H9 (cell line): ENCODE measurements around the gene TTC9. TPM values are rescaled to one million over a fixed set of nuclear protein-coding genes. Genes with fewer than 3 reads are reported as not detected.

Experiments used
- DNase-seq: peaks from one replicate; pipeline ENCODE4 v3.0.0-alpha.2; 2017
- H2AFZ ChIP-seq: one replicate; pipeline ENCODE4 v1.6.1; 2013; ENCODE audit warnings: mild to moderate bottlenecking, low read length, control low read depth, moderate library complexity
- H2AK5ac ChIP-seq: 2 replicates; pipeline ENCODE4 v1.6.1; 2013; ENCODE audit warnings: low read length, control low read depth, mixed read lengths; ENCODE audit not compliant: insufficient read length
- H2BK120ac ChIP-seq: one replicate; pipeline ENCODE4 v1.6.1; 2013; ENCODE audit warnings: low read depth, mild to moderate bottlenecking, low read length, control low read depth, inconsistent platforms; ENCODE audit not compliant: poor library complexity, severe bottlenecking
- H2BK12ac ChIP-seq: 2 replicates; pipeline ENCODE4 v1.6.1; 2013; ENCODE audit warnings: low read length, control low read depth, mixed read lengths, low read depth; ENCODE audit not compliant: insufficient read length
- H2BK15ac ChIP-seq: 2 replicates; pipeline ENCODE4 v1.6.1; 2013; ENCODE audit warnings: low read depth, low read length, control low read depth
- H2BK20ac ChIP-seq: one replicate; pipeline ENCODE4 v1.6.1; 2013; ENCODE audit warnings: low read depth, mild to moderate bottlenecking, low read length, control low read depth, inconsistent platforms; ENCODE audit not compliant: poor library complexity, severe bottlenecking
- H2BK5ac ChIP-seq: 2 replicates; pipeline ENCODE4 v1.6.1; 2013; ENCODE audit warnings: low read length, control low read depth, mixed read lengths; ENCODE audit not compliant: insufficient read length
- H3K14ac ChIP-seq: 2 replicates; pipeline ENCODE4 v1.6.1; 2013; ENCODE audit warnings: low read length, control low read depth; ENCODE audit not compliant: insufficient read depth
- H3K18ac ChIP-seq: 2 replicates; pipeline ENCODE4 v1.6.1; 2013; ENCODE audit warnings: low read depth, mild to moderate bottlenecking, mixed read lengths, low read length, control low read depth; ENCODE audit not compliant: insufficient read length
- H3K23ac ChIP-seq: 2 replicates; pipeline ENCODE4 v1.6.1; 2013; ENCODE audit warnings: low read length, control low read depth, mixed read lengths, low read depth; ENCODE audit not compliant: insufficient read length
- H3K23me2 ChIP-seq: 2 replicates; pipeline ENCODE4 v1.6.1; 2013; ENCODE audit warnings: low read depth, mild to moderate bottlenecking, mixed read lengths, low read length, control low read depth; ENCODE audit not compliant: insufficient read length, poor library complexity, severe bottlenecking
- H3K27ac ChIP-seq: 2 replicates; pipeline ENCODE4 v1.5.1; 2013; ENCODE audit warnings: low read length, control low read depth, mixed read lengths, low read depth; ENCODE audit not compliant: insufficient read length
- H3K27me3 ChIP-seq: 2 replicates; pipeline ENCODE4 v1.6.1; 2013; ENCODE audit warnings: low read length, control low read depth, inconsistent platforms; ENCODE audit not compliant: insufficient read depth
- H3K4ac ChIP-seq: 2 replicates; pipeline ENCODE4 v1.6.1; 2013; ENCODE audit warnings: low read depth, mild to moderate bottlenecking, control low read depth, inconsistent platforms, low read length, moderate library complexity
- H3K4me1 ChIP-seq: 2 replicates; pipeline ENCODE4 v1.6.1; 2013; ENCODE audit warnings: low read length, control low read depth, inconsistent platforms; ENCODE audit not compliant: insufficient read depth
- H3K4me2 ChIP-seq: 2 replicates; pipeline ENCODE4 v1.6.1; 2013; ENCODE audit warnings: low read length, control low read depth, mixed read lengths; ENCODE audit not compliant: insufficient read length, insufficient read depth
- H3K56ac ChIP-seq: 2 replicates; pipeline ENCODE4 v1.6.1; 2013; ENCODE audit warnings: low read depth, mild to moderate bottlenecking, mixed read lengths, low read length, control low read depth; ENCODE audit not compliant: insufficient read length
- H3K79me1 ChIP-seq: 2 replicates; pipeline ENCODE4 v1.6.1; 2013; ENCODE audit warnings: low read depth, mild to moderate bottlenecking, moderate library complexity, low read length, control low read depth, inconsistent platforms; ENCODE audit not compliant: insufficient read depth, poor library complexity, severe bottlenecking
- H3K79me2 ChIP-seq: 2 replicates; pipeline ENCODE4 v1.6.1; 2013; ENCODE audit warnings: low read length, control low read depth, inconsistent platforms; ENCODE audit not compliant: insufficient read depth
- H3K9ac ChIP-seq: 2 replicates; pipeline ENCODE4 v1.6.1; 2013; ENCODE audit warnings: low read length, control low read depth, mixed read lengths; ENCODE audit not compliant: insufficient read length; ENCODE audit errors: extremely low read depth
- H3K9me3 ChIP-seq: one replicate; pipeline ENCODE4 v1.6.1; 2013; ENCODE audit warnings: low read depth, low read length, inconsistent platforms; ENCODE audit not compliant: control insufficient read depth
- H3T11ph ChIP-seq: one replicate; pipeline ENCODE4 v1.6.1; 2013; ENCODE audit warnings: mild to moderate bottlenecking, low read length, control low read depth, inconsistent platforms
- H4K20me1 ChIP-seq: one replicate; pipeline ENCODE4 v1.6.1; 2013; ENCODE audit not compliant: control insufficient read depth, insufficient read length, insufficient read depth
- H4K5ac ChIP-seq: 2 replicates; pipeline ENCODE4 v1.6.1; 2013; ENCODE audit warnings: low read depth, mild to moderate bottlenecking, mixed read lengths, low read length, control low read depth; ENCODE audit not compliant: insufficient read length
- H4K8ac ChIP-seq: replicated peaks from 2 replicates; pipeline ENCODE4 v1.6.1; 2013; ENCODE audit warnings: low read length, control low read depth, mixed read lengths, low read depth; ENCODE audit not compliant: insufficient read length
- H4K91ac ChIP-seq: 2 replicates; pipeline ENCODE4 v1.6.1; 2013; ENCODE audit warnings: low read depth, mild to moderate bottlenecking, moderate library complexity, mixed read lengths, low read length, control low read depth; ENCODE audit not compliant: insufficient read length
- H3K27ac Mint-ChIP-seq, 3 experiments: 2 replicates in 2 of 3; 3 replicates in 1 of 3; pipeline ENCODE4 v1.8.0; 2020 to 2021; ENCODE audit warnings: mixed read lengths in 3 of 3, mild to moderate bottlenecking in 1 of 3, moderate library complexity in 1 of 3
- H3K27me3 Mint-ChIP-seq: 2 replicates; pipeline ENCODE4 v1.8.0; 2021; ENCODE audit warnings: low read depth, mild to moderate bottlenecking, moderate library complexity, mixed read lengths
- H3K36me3 Mint-ChIP-seq, 3 experiments: 2 replicates in 2 of 3; 3 replicates in 1 of 3; pipeline ENCODE4 v1.8.0; 2020 to 2021; ENCODE audit warnings: low read depth in 3 of 3, mixed read lengths in 3 of 3; ENCODE audit not compliant: insufficient read depth in 1 of 3
- H3K4me1 Mint-ChIP-seq, 2 experiments: 2 replicates each; pipeline ENCODE4 v1.8.0; 2020; ENCODE audit warnings: mixed read lengths in 2 of 2
- H3K4me3 Mint-ChIP-seq, 2 experiments: 2 replicates in 1 of 2; 3 replicates in 1 of 2; pipeline ENCODE4 v1.8.0; 2020 to 2021; ENCODE audit warnings: mild to moderate bottlenecking in 2 of 2, mixed read lengths in 2 of 2, moderate library complexity in 1 of 2
- H3K9me3 Mint-ChIP-seq, 2 experiments: 2 replicates in 1 of 2; 3 replicates in 1 of 2; pipeline ENCODE4 v1.8.0; 2020; ENCODE audit warnings: mild to moderate bottlenecking in 2 of 2, mixed read lengths in 2 of 2, moderate library complexity in 1 of 2
- CTCF ChIP-seq: fragments of 200-600 bp; sonication (generic); conservative IDR thresholded peaks from 3 replicates; pipeline ENCODE4 v1.8.0; 2021; ENCODE audit warnings: antibody characterized with exemption, mild to moderate bottlenecking
- WGBS: extraction: QIAGEN DNeasy Blood & Tissue Kit; methylation state at CpG from one replicate; pipeline ENCODE4 v1.1.7; 2013; ENCODE audit warnings: missing lambda C conversion rate, low lambda C conversion rate, mixed read lengths; ENCODE audit not compliant: insufficient read length; ENCODE audit errors: extremely low coverage; 5-methylcytosine and 5-hydroxymethylcytosine counted together
- total RNA-seq: library from RNA; stranded (reverse); gene quantifications from 2 replicates; pipeline ENCODE4 v1.2.1, GENCODE V29; 2021

The TTC9 gene
- total RNA-seq, 1 experiment from 2014 or later, result 17.4 TPM

GRCh38 chr14:70665448-70666360 is 24.0 kb downstream of the TTC9 start:
- Histone ChIP-seq H3K9ac (no peak overlapping the region), H2AFZ (no peak overlapping the region), H4K91ac (no peak overlapping the region), H4K5ac (no peak overlapping the region), H4K20me1 (no peaks in the 10 kb centered on the region), H3K79me2 (peaks cover 11% of the 10 kb centered on the region; the same call in 1 of the 2 replicates), H4K8ac (no peak overlapping the region), H3K18ac (peak overlapping the region; percentile 9), H3T11ph (no peak overlapping the region), H3K79me1 (no peaks in the 10 kb centered on the region), H3K27ac (no peak overlapping the region), H3K4me1 (peaks cover 16% of the 10 kb centered on the region), H2BK12ac (no peak overlapping the region), H2AK5ac (no peak overlapping the region), H3K4me2 (no peak overlapping the region), H2BK20ac (no peak overlapping the region), H2BK5ac (no peak overlapping the region), H3K27me3 (no peaks in the 10 kb centered on the region), H3K56ac (no peak overlapping the region), H3K9me3 (no peaks in the 10 kb centered on the region), H2BK120ac (no peak overlapping the region), H2BK15ac (no peak overlapping the region), H3K23ac (no peak overlapping the region), H3K23me2 (no peaks in the 10 kb centered on the region), H3K14ac (no peak overlapping the region), H3K4ac (no peak overlapping the region)
- Mint-ChIP-seq H3K4me1 (peaks cover 43 to 53% of the 10 kb centered on the region in 2 experiments), H3K27me3 (no peaks in the 10 kb centered on the region), H3K4me3 (no peak overlapping the region), H3K9me3 (no peaks in the 10 kb centered on the region), H3K27ac (peak overlapping the region; percentile 80 to 95 (median 88); a peak in 5 of 7 replicates), H3K36me3 (peaks cover 32 to 54% (median 35%) of the 10 kb centered on the region in 3 experiments)
- no peak for TF ChIP-seq CTCF
- DNase-seq, result no peak
- no CpG with 5 or more reads among the region's 8 CpGs for WGBS
